SK-N-SH (cell line): ENCODE data around the gene AR. TPM values are rescaled to one million over a fixed set of nuclear protein-coding genes. Genes with fewer than 3 reads are reported as not detected.

Experiments used
- CTCF ChIA-PET: fragments of 300-600, 350-600 bp; formaldehyde crosslinking; extraction: SDS; loops from one replicate; lab custom pipeline; 2021; lab: Yijun Ruan, JAX
- POLR2A ChIA-PET: fragments of 350-600 bp; sonication (Branson Sonifier 250); formaldehyde crosslinking; extraction: SDS; loops from one replicate; lab custom pipeline; 2020; ENCODE audit warnings: antibody characterized with exemption, inconsistent platforms; lab: Yijun Ruan, JAX
- DNase-seq: peaks from one replicate; pipeline ENCODE4 v3.0.0; 2012
- H2AFZ ChIP-seq: fragments of 200-600 bp; sonication (generic); 2 replicates; pipeline ENCODE4 v1.8.1; 2016; ENCODE audit warnings: antibody characterized with exemption, mild to moderate bottlenecking, low read depth
- H3F3A ChIP-seq: fragments of 200-600 bp; sonication (generic); replicated peaks from 2 replicates; pipeline ENCODE3; 2016; ENCODE audit warnings: antibody characterized with exemption, mild to moderate bottlenecking; ENCODE audit not compliant: insufficient read depth
- H3K27ac ChIP-seq, 2 experiments: fragments of 200-500 bp in 1 of 2; fragments of 200-600 bp in 1 of 2; sonication (Bioruptor generic) in 1 of 2; sonication (generic), shearing (Covaris generic) in 1 of 2; 2 replicates each; pipeline versions ENCODE4 v1.5.1 to v1.6.1; 2014 to 2016; ENCODE audit warnings: low read depth in 2 of 2, inconsistent platforms in 1 of 2, low read length in 1 of 2, mild to moderate bottlenecking in 1 of 2, mixed read lengths in 1 of 2
- H3K27me3 ChIP-seq: fragments of 200-600 bp; sonication (generic), shearing (Covaris generic); 2 replicates; pipeline ENCODE4 v1.6.1; 2016; ENCODE audit warnings: mixed run types; ENCODE audit not compliant: insufficient read depth
- H3K36me3 ChIP-seq, 2 experiments: fragments of 200-500 bp in 1 of 2; fragments of 200-600 bp in 1 of 2; sonication (Bioruptor generic) in 1 of 2; sonication (generic) in 1 of 2; replicated peaks in 1 of 2; 2 replicates each; pipeline versions ENCODE3 to v1.5.1; 2014 to 2016; ENCODE audit warnings: low read length in 1 of 2, mild to moderate bottlenecking in 1 of 2; ENCODE audit not compliant: insufficient read depth in 2 of 2, control insufficient read depth in 1 of 2
- H3K4me1 ChIP-seq, 2 experiments: fragments of 200-500 bp in 1 of 2; fragments of 200-600 bp in 1 of 2; sonication (Bioruptor generic) in 1 of 2; sonication (generic), shearing (Covaris generic) in 1 of 2; 2 replicates each; pipeline versions ENCODE4 v1.5.1 to v1.6.1; 2014 to 2016; ENCODE audit warnings: low read depth in 1 of 2, low read length in 1 of 2, mixed run types in 1 of 2; ENCODE audit not compliant: insufficient read depth in 2 of 2, control insufficient read depth in 1 of 2
- H3K4me2 ChIP-seq: fragments of 200-600 bp; sonication (generic), shearing (Covaris generic); 2 replicates; pipeline ENCODE4 v1.6.1; 2017; ENCODE audit warnings: mixed run types
- H3K4me3 ChIP-seq, 2 experiments: fragments of 200-500 bp in 1 of 2; fragments of 200-600 bp in 1 of 2; sonication (Bioruptor generic) in 1 of 2; sonication (generic), shearing (Covaris generic) in 1 of 2; 2 replicates each; pipeline versions ENCODE4 v1.5.1 to v1.8.1; 2014 to 2016; ENCODE audit warnings: low read depth in 2 of 2, inconsistent platforms in 1 of 2, low read length in 1 of 2, mild to moderate bottlenecking in 1 of 2, mixed read lengths in 1 of 2, moderate library complexity in 1 of 2
- H3K79me2 ChIP-seq: fragments of 200-600 bp; sonication (generic); 2 replicates; pipeline ENCODE4 v1.8.1; 2017; ENCODE audit warnings: mild to moderate bottlenecking; ENCODE audit not compliant: insufficient read depth
- H3K9ac ChIP-seq: fragments of 200-600 bp; sonication (generic); 2 replicates; pipeline ENCODE4 v1.6.1; 2017; ENCODE audit warnings: mixed run types
- H3K9me2 ChIP-seq: fragments of 200-600 bp; sonication (generic); 2 replicates; pipeline ENCODE4 v1.6.1; 2017; ENCODE audit warnings: mixed run types
- H3K9me3 ChIP-seq: fragments of 200-600 bp; sonication (generic); 2 replicates; pipeline ENCODE4 v1.6.1; 2017; ENCODE audit warnings: mixed run types, mild to moderate bottlenecking, moderate library complexity
- H4K20me1 ChIP-seq: fragments of 200-600 bp; sonication (generic); 2 replicates; pipeline ENCODE4 v1.6.1; 2017; ENCODE audit warnings: mild to moderate bottlenecking, mixed run types; ENCODE audit not compliant: insufficient read depth
- CHD2 ChIP-seq: fragments of 150-350 bp; IDR thresholded peaks from 2 replicates; pipeline ENCODE4 v1.6.1; 2018; ENCODE audit warnings: low read length; ENCODE audit not compliant: partially characterized antibody
- CTCF ChIP-seq: fragments of 200-600 bp; sonication (generic); IDR thresholded peaks from 2 replicates; pipeline ENCODE4 v1.6.1; 2017; ENCODE audit warnings: antibody characterized with exemption, mild to moderate bottlenecking, moderate library complexity
- EZH2phosphoT487 ChIP-seq: fragments of 200-600 bp; sonication (generic); IDR thresholded peaks from 2 replicates; pipeline ENCODE4 v1.6.1; 2017; ENCODE audit warnings: low read depth, mixed run types, mild to moderate bottlenecking, antibody characterized with exemption, moderate library complexity, borderline replicate concordance
- FOXJ3 ChIP-seq: sonication (generic); formaldehyde crosslinking; IDR thresholded peaks from 2 replicates; pipeline ENCODE4 v1.5.1; 2020; ENCODE audit warnings: mild to moderate bottlenecking, missing genetic modification reagents
- GATA2 ChIP-seq: sonication (generic); formaldehyde crosslinking; IDR thresholded peaks from 2 replicates; pipeline ENCODE4 v1.5.0; 2020; ENCODE audit warnings: mild to moderate bottlenecking, missing genetic modification reagents
- JUND ChIP-seq: IDR thresholded peaks from 2 replicates; pipeline ENCODE4 v1.4.0; 2012
- MAX ChIP-seq: IDR thresholded peaks from 2 replicates; pipeline ENCODE4 v1.4.0; 2012; ENCODE audit warnings: low read depth
- MEF2A ChIP-seq: IDR thresholded peaks from 2 replicates; pipeline ENCODE4 v1.4.0; 2012; ENCODE audit warnings: low read depth, borderline replicate concordance
- NFIC ChIP-seq: IDR thresholded peaks from 2 replicates; pipeline ENCODE4 v1.4.0; 2012; ENCODE audit warnings: borderline replicate concordance
- NRF1 ChIP-seq: IDR thresholded peaks from 2 replicates; pipeline ENCODE4 v1.6.1; 2012; ENCODE audit warnings: low read depth, mild to moderate bottlenecking, low read length
- PBX3 ChIP-seq: IDR thresholded peaks from 2 replicates; pipeline ENCODE4; 2012
- POLR2AphosphoS5 ChIP-seq: IDR thresholded peaks from 2 replicates; pipeline ENCODE4 v1.6.1; 2012; ENCODE audit warnings: low read depth, low read length
- RAD21 ChIP-seq: IDR thresholded peaks from 2 replicates; pipeline ENCODE4 v1.6.1; 2012; ENCODE audit warnings: mild to moderate bottlenecking, low read length
- RCOR1 ChIP-seq: fragments of 150-350 bp; IDR thresholded peaks from 2 replicates; pipeline ENCODE4 v1.6.1; 2017; ENCODE audit warnings: antibody characterized with exemption, low read length
- RXRA ChIP-seq: IDR thresholded peaks from 2 replicates; pipeline ENCODE4 v1.4.0; 2012; ENCODE audit warnings: low read depth, mild to moderate bottlenecking, borderline replicate concordance
- TAF1 ChIP-seq: IDR thresholded peaks from 2 replicates; pipeline ENCODE4 v1.6.1; 2012; ENCODE audit warnings: low read depth, mild to moderate bottlenecking, low read length, moderate library complexity, borderline replicate concordance
- TCF12 ChIP-seq: IDR thresholded peaks from 2 replicates; pipeline ENCODE4 v1.4.0; 2012
- TEAD4 ChIP-seq: IDR thresholded peaks from 2 replicates; pipeline ENCODE4 v1.4.0; 2012; ENCODE audit warnings: mild to moderate bottlenecking, borderline replicate concordance; ENCODE audit not compliant: insufficient read depth
- USF1 ChIP-seq: IDR thresholded peaks from 2 replicates; pipeline ENCODE4 v1.4.0; 2012; ENCODE audit warnings: low read depth, borderline replicate concordance
- YY1 ChIP-seq: IDR thresholded peaks from 2 replicates; pipeline ENCODE4 v1.4.0; 2012; ENCODE audit warnings: low read depth, mild to moderate bottlenecking
- ZBTB33 ChIP-seq: IDR thresholded peaks from 2 replicates; pipeline ENCODE4 v1.4.0; 2012; ENCODE audit warnings: low read depth, borderline replicate concordance
- WGBS: methylation state at CpG from one replicate; pipeline ENCODE4 v1.1.6; 2017; ENCODE audit warnings: low lambda C conversion rate; 5-methylcytosine and 5-hydroxymethylcytosine counted together
- polyA plus RNA-seq, 3 experiments: library from polyadenylated mRNA; depleted of rRNA; stranded (reverse); fragments of >200 nt; gene quantifications; 2 replicates each; pipeline ENCODE4 v1.2.3, GENCODE V29; 2012

The AR gene
- polyA plus RNA-seq, 1 of the 3 experiments (the other 2 are of a cell fraction) = not detected

- 31% methylated on average over 4 of the region's 4 CpGs for WGBS
- TF ChIP-seq RXRA (no peak), TEAD4 (no peak), MEF2A (no peak), GATA2 (no peak), FOXJ3 (CRISPR knock-in tag) (no peak), TAF1 (no peak), RCOR1 (no peak), POLR2AphosphoS5 (no peak), ZBTB33 (no peak), USF1 (no peak), EZH2phosphoT487 (no peak), CHD2 (no peak), NRF1 (no peak), NFIC (no peak), YY1 (no peak), JUND (no peak), MAX (no peak)
- CTCF ChIA-PET = no interaction called here
Observed at GRCh38 chrX:67717571-67717970, 173.8 kb downstream of the AR start.

GRCh38 chrX:67718926-67719325, 175.1 kb downstream of the AR start:
- DNase-seq = no peak
- TF ChIP-seq CHD2 (no peak), RXRA (no peak), TCF12 (no peak), TEAD4 (no peak), JUND (no peak), CTCF (no peak), EZH2phosphoT487 (no peak), RAD21 (no peak), YY1 (no peak), PBX3 (no peak)
- Histone ChIP-seq H2AFZ (no peak overlapping the region), H3K27me3 (no peaks in the 10 kb centered on the region), H3K4me2 (no peak overlapping the region), H3K4me3 (no peak overlapping the region), H3K9me3 (no peaks in the 10 kb centered on the region), H3F3A (no peaks in the 10 kb centered on the region), H3K4me1 (no peaks in the 10 kb centered on the region), H3K9ac (no peak overlapping the region), H4K20me1 (no peaks in the 10 kb centered on the region), H3K36me3 (no peaks in the 10 kb centered on the region), H3K27ac (no peak overlapping the region), H3K79me2 (no peaks in the 10 kb centered on the region), H3K9me2 (no peaks in the 10 kb centered on the region)
- 18% methylated on average over 4 of the region's 4 CpGs for WGBS
- ChIA-PET POLR2A (no interaction called here), CTCF (interaction anchor here (0.9 kb wide), 1 partner anchor 427 kb away, joined by 3 read pairs; no protein-coding TSS in a partner anchor)

More at GRCh38 chrX:67717571-67717970, 173.8 kb downstream of the AR start:
- Histone ChIP-seq H3K9me2 (no peaks in the 10 kb centered on the region), H3K27me3 (no peaks in the 10 kb centered on the region), H3K9ac (no peak overlapping the region), H3K9me3 (no peaks in the 10 kb centered on the region), H3K27ac (no peak overlapping the region), H3K36me3 (no peaks in the 10 kb centered on the region), H2AFZ (no peak overlapping the region), H3K4me2 (no peak overlapping the region), H3K4me1 (no peaks in the 10 kb centered on the region), H3F3A (no peaks in the 10 kb centered on the region), H3K79me2 (no peaks in the 10 kb centered on the region), H4K20me1 (no peaks in the 10 kb centered on the region), H3K4me3 (no peak overlapping the region)
- POLR2A ChIA-PET = no interaction called here
- DNase-seq = no peak
